Stimulated activated CD8-positive, alpha-beta memory T cell treated with anti-CD3 and anti-CD28 coated beads, Interleukin-4, amount 100 ng/mL, for 1 hour (primary cell): ENCODE measurements around the gene SLC35D2.
"Not testable (repeated sequence)": the region's sequence is repeated elsewhere in the genome, so short reads cannot be mapped to it uniquely, and the experiment has no call there.

ENCODE experiments used
- DNase-seq, 2 donors: peaks; one replicate each; pipeline ENCODE4 v3.0.0-alpha.2; 2020; ENCODE audit warnings: low read depth in 2 of 2, low spot score in 1 of 2

The SLC35D2 gene

GRCh38 chr9:96400132-96400910, 16.8 kb upstream of the SLC35D2 start:
- no peak for DNase-seq

- no peak for DNase-seq
These were observed 15.8 kb upstream of the SLC35D2 start for GRCh38 chr9:96399325-96399633.

- no peak for DNase-seq
These were observed 15.2 kb upstream of the SLC35D2 start for GRCh38 chr9:96398582-96399324.

- DNase-seq, result no peak
These were observed 12.5 kb upstream of the SLC35D2 start for GRCh38 chr9:96395964-96396363.

GRCh38 chr9:96394832-96395496, 11.5 kb upstream of the SLC35D2 start:
- DNase-seq, result no peak

- no peak for DNase-seq
These were observed 8.8 kb upstream of the SLC35D2 start for GRCh38 chr9:96392263-96392662.

- DNase-seq, result no peak
These were observed 7.7 kb upstream of the SLC35D2 start for GRCh38 chr9:96391021-96391765.

GRCh38 chr9:96388144-96388543, 4.6 kb upstream of the SLC35D2 start:
- no peak for DNase-seq

GRCh38 chr9:96386157-96386556, 2.6 kb upstream of the SLC35D2 start:
- no peak for DNase-seq

GRCh38 chr9:96382839-96383164, 709 bp downstream of the SLC35D2 start:
- no peak for DNase-seq

GRCh38 chr9:96382175-96382574, 1.3 kb downstream of the SLC35D2 start:
- DNase-seq, result no peak

GRCh38 chr9:96381696-96382095, 1.8 kb downstream of the SLC35D2 start:
- no peak for DNase-seq

- DNase-seq, result no peak
These were observed 2.4 kb downstream of the SLC35D2 start for GRCh38 chr9:96381125-96381524.

GRCh38 chr9:96379461-96379860, 4.0 kb downstream of the SLC35D2 start:
- no peak for DNase-seq

GRCh38 chr9:96378187-96378586, 5.3 kb downstream of the SLC35D2 start:
- DNase-seq, result no peak

GRCh38 chr9:96376891-96377874, 6.3 kb downstream of the SLC35D2 start:
- DNase-seq, result no peak

GRCh38 chr9:96375507-96375906, 8.0 kb downstream of the SLC35D2 start:
- not testable (repeated sequence) for DNase-seq

- DNase-seq, result no peak
These were observed 15.6 kb downstream of the SLC35D2 start for GRCh38 chr9:96367943-96368342.

GRCh38 chr9:96363175-96363967, 20.1 kb downstream of the SLC35D2 start:
- DNase-seq, result no peak

GRCh38 chr9:96362119-96362518, 21.4 kb downstream of the SLC35D2 start:
- DNase-seq, result not testable (repeated sequence)
